ENCODE results near the gene ANKRD17. TPM values are rescaled to one million over a fixed set of nuclear protein-coding genes. Genes with fewer than 3 reads are reported as not detected.

The ANKRD17 gene
- total and polyA plus RNA-seq, 9 of the 15 experiments (the other 6 are each of a cell fraction or from before 2014, with no cell fraction given): 25.5 to 86.9 (median 52.2) TPM

- WGBS (ENCODE audit: insufficient coverage, low coverage, missing lambda C conversion rate): 69% methylated on average over 3 of the region's 3 CpGs
- no TSS peak for BruUV-seq (replicated peaks)
- Histone ChIP-seq H3K9me1 (ENCODE audit: control insufficient read depth, insufficient read depth, low read length) (no peaks in the 10 kb centered on the region), H3K9me3 (replicated peaks; ENCODE audit: control insufficient read depth, insufficient read depth, low read depth, low read length) (no peaks in the 10 kb centered on the region; the same call in 1 of the 2 replicates), H3K4me2 (ENCODE audit: insufficient read depth, low read length) (no peak overlapping the region), H3K4me3 (no peak overlapping the region), H3K9ac (ENCODE audit: insufficient read depth in 1 of 2, low read depth in 2 of 2, low read length in 2 of 2) (no peak overlapping the region), H3K27me3 (ENCODE audit: control insufficient read depth in 2 of 2, insufficient read depth in 2 of 2, low read length in 2 of 2) (no peaks in the 10 kb centered on the region), H3K27ac (ENCODE audit: extremely low read depth, low read depth, low read length) (peak overlapping the region; percentile 49; the same call in 2 of the 3 replicates), H2AFZ (ENCODE audit: low read depth, low read length) (no peak overlapping the region), H3K79me2 (ENCODE audit: control insufficient read depth, insufficient read depth, low read length) (peaks cover 88% of the 10 kb centered on the region), H4K20me1 (replicated peaks; ENCODE audit: control insufficient read depth, insufficient read depth, low read length) (no peaks in the 10 kb centered on the region), H3K36me3 (ENCODE audit: control insufficient read depth, insufficient read depth, low read length) (peaks cover 19% of the 10 kb centered on the region), H3K4me1 (replicated peaks in 1 of 2; ENCODE audit: control insufficient read depth in 2 of 2, insufficient read depth in 2 of 2, low read length in 2 of 2) (peaks cover 0 to 3% of the 10 kb centered on the region in 2 experiments; a peak in 2 of 5 replicates)
- TF ChIP-seq RREB1 (CRISPR knock-in tag; IDR thresholded peaks at IDR 0.05) (no peak), ZNF77 (CRISPR knock-in tag; IDR thresholded peaks at IDR 0.05) (no peak), GATA2 (CRISPR knock-in tag; IDR thresholded peaks at IDR 0.05) (no peak), DNMT1 (IDR thresholded peaks at IDR 0.05) (no peak), STAT5A (IDR thresholded peaks at IDR 0.05; ENCODE audit: borderline replicate concordance, low read length) (no peak), ZC3H8 (IDR thresholded peaks at IDR 0.05) (no peak), TRIM28 (IDR thresholded peaks at IDR 0.05) (no peak), KLF6 (CRISPR knock-in tag; IDR thresholded peaks at IDR 0.05; ENCODE audit: borderline replicate concordance) (no peak), SMARCA4 (IDR thresholded peaks at IDR 0.05) (no peak), C11orf30 (IDR thresholded peaks at IDR 0.05; ENCODE audit: low read depth) (no peak)
- ChIA-PET CTCF (ENCODE audit: low intra/inter-chr PET ratio) (no interaction called here), POLR2A (no interaction called here)
- in situ Hi-C loops (cut with MboI): no loop called here
- ATAC-seq (no peak), DNase-seq (ENCODE audit: extremely low read depth in 1 of 4, low spot score in 3 of 4) (no peak), FAIRE-seq (no peak)
- intact Hi-C loops (cut with micrococcal nuclease): loop anchor here (5.0 kb wide), 1 partner anchor 32 kb away; the partner anchor contains the start of gene ANKRD17
These were observed 33.7 kb downstream of the ANKRD17 start for GRCh38 chr4:73224886-73225285.
